ENCODE results near the gene BACH2. TPM values are rescaled to one million over a fixed set of nuclear protein-coding genes. Genes with fewer than 3 reads are reported as not detected.

BACH2 gene
- total RNA-seq, 1 experiment from 2014 or later = 3.3 TPM

GRCh38 chr6:90227673-90228072, 69.0 kb downstream of the BACH2 start:
- CTCF ChIA-PET = no interaction called here
- no peak for ATAC-seq
- POLR2A ChIA-PET = no interaction called here

GRCh38 chr6:90227213-90227612, 69.4 kb downstream of the BACH2 start:
- no peak overlapping the region for H3K4me2 ChIP-seq (ENCODE audit: low read length)
- intact Hi-C loops (cut with micrococcal nuclease) = no loop called here
- H3K4me3 ChIP-seq (replicated peaks in 1 of 2; ENCODE audit: low read depth in 1 of 2, low read length in 2 of 2) = no peak overlapping the region
- H3K79me2 ChIP-seq (ENCODE audit: insufficient read depth, low read length) = no peaks in the 10 kb centered on the region
- peaks cover 7 to 15% of the 10 kb centered on the region in 2 experiments; a peak in 2 of 4 replicates for H3K9me3 ChIP-seq (ENCODE audit: control insufficient read depth in 1 of 2, insufficient read depth in 1 of 2, low read depth in 1 of 2, low read length in 2 of 2)
- peaks cover 4 to 15% of the 10 kb centered on the region in 2 experiments; a peak in 3 of 4 replicates for H3K4me1 ChIP-seq (ENCODE audit: control insufficient read depth in 1 of 2, insufficient read depth in 2 of 2, low read length in 2 of 2)
- POLR2A ChIA-PET = no interaction called here
- RAD21 ChIA-PET (ENCODE audit: low non-redundant PET in 1 of 2, low total read pairs in 2 of 2, uncharacterized antibody in 2 of 2, unreplicated experiment in 2 of 2) = no interaction called here
- no peak overlapping the region for H2AFZ ChIP-seq (ENCODE audit: low read depth, low read length, poor library complexity, severe bottlenecking)
- no TSS peak for BruUV-seq (replicated peaks)
- no peak overlapping the region for H3K9ac ChIP-seq (ENCODE audit: low read length)
- DNase-seq (ENCODE audit: low read depth, low spot score) (no peak), ATAC-seq (no peak)
- no peaks in the 10 kb centered on the region for H3K27me3 ChIP-seq (ENCODE audit: insufficient read depth, low read length)
- H3K27ac ChIP-seq (ENCODE audit: low read depth, low read length) = no peak overlapping the region
- CTCF ChIA-PET = no interaction called here
- H3K9me2 ChIP-seq (ENCODE audit: insufficient read depth) = no peaks in the 10 kb centered on the region
- no peaks in the 10 kb centered on the region for H4K20me1 ChIP-seq (ENCODE audit: insufficient read depth)
- H3K36me3 ChIP-seq (ENCODE audit: control insufficient read depth in 1 of 2, insufficient read depth in 2 of 2, low read length in 2 of 2) = peaks cover 0 to 4% of the 10 kb centered on the region in 2 experiments; a peak in 1 of 4 replicates
- TF ChIP-seq CEBPB (IDR thresholded peaks at IDR 0.05; ENCODE audit: low read depth) = no peak
- no peak for TF ChIP-seq RAD21 (IDR thresholded peaks at IDR 0.05; ENCODE audit: low read depth)
- TF ChIP-seq FOSL1 (IDR thresholded peaks at IDR 0.05; ENCODE audit: low read depth) = no peak
- TF ChIP-seq CTCF (IDR thresholded peaks at IDR 0.05 in 2 of 3, conservative IDR thresholded peaks at IDR 0.05 in 1 of 3; ENCODE audit: borderline replicate concordance in 1 of 3, insufficient read depth in 1 of 3, low read depth in 2 of 3, low read length in 2 of 3) = no peak
- TF ChIP-seq MAX (IDR thresholded peaks at IDR 0.05) = no peak
- TF ChIP-seq YY1 (IDR thresholded peaks at IDR 0.05; ENCODE audit: extremely low read depth, insufficient replicate concordance, low read depth, low read length) = no peak
- no peak for TF ChIP-seq EGR1 (IDR thresholded peaks at IDR 0.05; ENCODE audit: low read depth)
- no peak for TF ChIP-seq REST (IDR thresholded peaks at IDR 0.05; ENCODE audit: low read depth)
- no peak for TF ChIP-seq SRF (IDR thresholded peaks at IDR 0.05; ENCODE audit: low read depth)
- TF ChIP-seq POLR2AphosphoS5 (IDR thresholded peaks at IDR 0.05; ENCODE audit: low read depth, low read length) = no peak
- TF ChIP-seq CBX3 (IDR thresholded peaks at IDR 0.05; ENCODE audit: low read depth) = no peak
- TF ChIP-seq ZFX (IDR thresholded peaks at IDR 0.05) = no peak
- no peak for TF ChIP-seq POLR2A (IDR thresholded peaks at IDR 0.05; ENCODE audit: borderline replicate concordance, extremely low read depth, insufficient read depth, insufficient read length)
- TF ChIP-seq JUND (IDR thresholded peaks at IDR 0.05) = no peak

More at GRCh38 chr6:90227673-90228072, 69.0 kb downstream of the BACH2 start:
- intact Hi-C loops (cut with micrococcal nuclease) = no loop called here
- H3K9me3 ChIP-seq (ENCODE audit: control insufficient read depth in 1 of 2, insufficient read depth in 1 of 2, low read depth in 1 of 2, low read length in 2 of 2) = peaks cover 7 to 15% of the 10 kb centered on the region in 2 experiments; a peak in 2 of 4 replicates
- H3K4me2 ChIP-seq (ENCODE audit: low read length) = no peak overlapping the region
- H3K4me3 ChIP-seq (replicated peaks in 1 of 2; ENCODE audit: low read depth in 1 of 2, low read length in 2 of 2) = no peak overlapping the region
- H4K20me1 ChIP-seq (ENCODE audit: insufficient read depth) = no peaks in the 10 kb centered on the region
- H3K9me2 ChIP-seq (ENCODE audit: insufficient read depth) = no peaks in the 10 kb centered on the region
- H3K79me2 ChIP-seq (ENCODE audit: insufficient read depth, low read length) = no peaks in the 10 kb centered on the region
- TF ChIP-seq ATF3 (IDR thresholded peaks at IDR 0.05) (no peak), POLR2A (IDR thresholded peaks at IDR 0.05; ENCODE audit: borderline replicate concordance, extremely low read depth, insufficient read depth, insufficient read length) (no peak), EGR1 (IDR thresholded peaks at IDR 0.05; ENCODE audit: low read depth) (no peak)
- no TSS peak for BruUV-seq (replicated peaks)
- peaks cover 4 to 10% of the 10 kb centered on the region in 2 experiments; a peak in 3 of 4 replicates for H3K4me1 ChIP-seq (ENCODE audit: control insufficient read depth in 1 of 2, insufficient read depth in 2 of 2, low read length in 2 of 2)
- no peak for DNase-seq (ENCODE audit: low read depth, low spot score)
- H3K27ac ChIP-seq (ENCODE audit: low read depth, low read length) = no peak overlapping the region
- H3K27me3 ChIP-seq (ENCODE audit: insufficient read depth, low read length) = no peaks in the 10 kb centered on the region
- RAD21 ChIA-PET (ENCODE audit: low non-redundant PET in 1 of 2, low total read pairs in 2 of 2, uncharacterized antibody in 2 of 2, unreplicated experiment in 2 of 2) = no interaction called here
- no peak overlapping the region for H2AFZ ChIP-seq (ENCODE audit: low read depth, low read length, poor library complexity, severe bottlenecking)
- H3K9ac ChIP-seq (ENCODE audit: low read length) = no peak overlapping the region
- H3K36me3 ChIP-seq (ENCODE audit: control insufficient read depth in 1 of 2, insufficient read depth in 2 of 2, low read length in 2 of 2) = peaks cover 0 to 4% of the 10 kb centered on the region in 2 experiments; a peak in 1 of 4 replicates

Measured in HCT116 (cell line).